ENCODE data around the gene MARCHF2.

The MARCHF2 gene

DNA sequence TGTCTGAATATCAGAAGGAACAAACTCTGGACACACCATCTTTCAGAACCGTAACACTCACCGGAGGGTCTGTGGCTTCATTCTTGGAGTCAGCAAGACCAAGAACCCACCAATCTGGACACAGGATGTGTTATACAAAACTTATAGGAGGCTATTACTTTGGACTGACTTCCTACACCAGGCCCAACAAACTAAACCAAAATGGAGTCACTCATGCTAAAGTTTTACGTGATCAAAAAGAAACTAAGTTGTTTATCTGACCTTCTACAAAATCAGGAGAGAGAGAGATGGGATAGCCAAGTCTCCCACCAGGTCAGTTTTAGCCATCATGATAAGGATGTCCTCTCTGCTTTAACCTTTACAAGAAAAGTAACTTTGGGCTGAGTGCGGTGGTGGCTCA lies 26.1 kb upstream of the MARCHF2 start:
- no peak for DNase-seq (ENCODE audit: low read depth in 2 of 2)
- TF ChIP-seq, protein P1, sequence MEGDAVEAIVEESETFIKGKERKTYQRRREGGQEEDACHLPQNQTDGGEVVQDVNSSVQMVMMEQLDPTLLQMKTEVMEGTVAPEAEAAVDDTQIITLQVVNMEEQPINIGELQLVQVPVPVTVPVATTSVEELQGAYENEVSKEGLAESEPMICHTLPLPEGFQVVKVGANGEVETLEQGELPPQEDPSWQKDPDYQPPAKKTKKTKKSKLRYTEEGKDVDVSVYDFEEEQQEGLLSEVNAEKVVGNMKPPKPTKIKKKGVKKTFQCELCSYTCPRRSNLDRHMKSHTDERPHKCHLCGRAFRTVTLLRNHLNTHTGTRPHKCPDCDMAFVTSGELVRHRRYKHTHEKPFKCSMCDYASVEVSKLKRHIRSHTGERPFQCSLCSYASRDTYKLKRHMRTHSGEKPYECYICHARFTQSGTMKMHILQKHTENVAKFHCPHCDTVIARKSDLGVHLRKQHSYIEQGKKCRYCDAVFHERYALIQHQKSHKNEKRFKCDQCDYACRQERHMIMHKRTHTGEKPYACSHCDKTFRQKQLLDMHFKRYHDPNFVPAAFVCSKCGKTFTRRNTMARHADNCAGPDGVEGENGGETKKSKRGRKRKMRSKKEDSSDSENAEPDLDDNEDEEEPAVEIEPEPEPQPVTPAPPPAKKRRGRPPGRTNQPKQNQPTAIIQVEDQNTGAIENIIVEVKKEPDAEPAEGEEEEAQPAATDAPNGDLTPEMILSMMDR (IDR thresholded peaks at IDR 0.05; ENCODE audit: low read depth, low read length), result no peak
- H3K4me3 ChIP-seq (replicated peaks in 1 of 2; ENCODE audit: low read depth in 2 of 2, low read length in 2 of 2), result no peak overlapping the region

DNA sequence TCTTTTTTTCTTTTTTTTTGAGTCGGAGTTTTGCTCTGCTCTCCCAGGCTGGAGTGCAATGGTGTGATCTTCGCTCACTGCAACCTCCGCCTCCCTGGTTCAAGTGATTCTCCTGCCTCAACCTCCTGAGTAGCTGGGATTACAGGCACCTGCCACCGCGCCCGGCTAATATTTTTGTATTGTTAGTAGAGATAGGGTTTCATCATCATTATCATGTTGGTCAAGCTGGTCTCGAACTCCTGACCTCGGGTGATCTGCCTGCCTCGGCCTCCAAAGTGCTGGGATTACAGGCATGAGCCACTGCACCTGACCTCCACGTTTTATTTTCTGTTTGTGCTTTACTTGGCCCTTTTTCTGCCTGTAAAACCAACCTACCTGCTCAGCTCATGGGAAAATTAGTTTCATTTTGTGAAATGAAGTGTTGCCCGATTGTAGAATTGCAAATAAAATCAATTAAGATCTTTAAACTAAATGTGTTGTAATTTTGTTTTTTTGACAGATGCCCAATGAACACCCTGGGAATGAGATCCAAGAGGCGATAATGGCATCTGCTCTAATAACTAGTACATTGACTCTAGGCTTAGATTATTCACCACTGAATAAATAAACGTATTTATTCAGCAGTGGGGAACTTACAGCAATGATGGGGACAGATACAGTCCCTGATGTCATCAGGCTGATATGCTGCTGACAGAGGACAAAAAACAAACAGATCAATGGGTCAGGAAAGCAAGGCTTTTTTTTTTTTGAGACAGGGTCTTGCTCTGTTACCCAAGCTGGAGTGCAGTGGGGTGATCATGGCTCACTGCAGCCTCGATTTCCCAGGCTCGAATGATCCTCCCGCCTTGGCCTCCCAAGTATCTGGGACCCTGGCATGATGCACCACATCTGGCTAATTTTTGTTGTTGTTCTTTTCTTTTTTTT lies 25.2 kb upstream of the MARCHF2 start:
- TF ChIP-seq, protein P1 (IDR thresholded peaks at IDR 0.05; ENCODE audit: low read depth, low read length), result no peak
- no peak for DNase-seq (ENCODE audit: low read depth in 2 of 2)
- no peak overlapping the region for H3K4me3 ChIP-seq (replicated peaks in 1 of 2; ENCODE audit: low read depth in 2 of 2, low read length in 2 of 2)

DNA sequence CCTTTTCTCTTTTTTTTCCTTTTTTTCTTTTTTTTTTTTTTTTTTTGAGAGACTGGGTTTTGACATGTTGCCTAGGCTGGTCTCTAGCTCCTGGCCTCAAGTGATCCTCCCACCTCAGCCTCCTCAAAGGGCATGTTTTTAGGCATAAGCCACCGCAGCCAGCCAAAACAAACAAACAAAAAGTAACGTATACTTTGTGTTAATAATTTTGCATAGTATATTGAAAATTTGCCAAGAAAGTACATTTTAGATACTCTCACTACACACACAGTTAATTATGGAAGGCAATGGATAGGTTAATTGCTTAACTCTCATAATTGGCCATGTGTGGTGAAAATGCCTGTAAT lies 24.5 kb upstream of the MARCHF2 start:
- no peak overlapping the region for H3K4me3 ChIP-seq (replicated peaks in 1 of 2; ENCODE audit: low read depth in 2 of 2, low read length in 2 of 2)
- TF ChIP-seq, protein P1 (IDR thresholded peaks at IDR 0.05; ENCODE audit: low read depth, low read length), result no peak
- no peak for DNase-seq (ENCODE audit: low read depth in 2 of 2)

DNA sequence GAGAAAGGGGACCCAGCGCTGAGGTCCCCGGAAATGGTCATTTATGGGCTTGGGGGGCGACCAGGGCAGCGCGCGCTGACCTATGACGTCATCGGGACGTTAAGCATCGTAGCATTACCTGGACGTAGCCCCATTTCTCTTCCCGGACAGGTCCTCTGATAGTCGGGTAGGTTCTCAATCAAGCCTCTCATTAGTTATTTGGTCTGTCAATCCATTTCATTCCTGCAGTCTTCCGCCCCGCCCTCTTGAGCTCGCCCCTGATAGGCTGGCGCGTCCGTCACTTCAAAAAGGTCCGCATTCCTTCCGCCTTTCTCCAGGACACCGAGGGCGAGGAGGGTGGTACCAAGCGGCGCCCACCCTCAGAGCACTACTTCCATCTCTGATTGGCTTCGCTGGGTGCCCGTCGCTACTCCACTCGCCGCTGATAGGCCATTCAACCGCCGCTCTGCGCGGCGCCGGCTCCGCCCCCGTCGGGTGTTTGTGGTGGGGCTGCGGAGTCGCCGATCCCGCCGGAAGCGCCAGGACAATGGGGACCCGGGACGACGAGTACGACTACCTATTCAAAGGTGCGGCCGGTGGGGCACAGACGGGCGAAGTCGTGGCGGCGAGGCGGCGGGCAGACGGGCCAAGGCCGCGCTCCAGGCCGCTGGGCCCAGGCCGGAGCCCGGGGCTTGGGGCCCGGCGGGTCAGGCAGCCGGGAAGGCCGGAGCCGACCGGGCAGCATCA lies 23.1 kb upstream of the MARCHF2 start, which contains the start of gene RAB11B:
RAB11B (plus strand) TSS at position 470 of the 726 bp plus-strand sequence; CDS start at position 527, 57 bp downstream.
- TF ChIP-seq, protein P1 (IDR thresholded peaks at IDR 0.05; ENCODE audit: low read depth, low read length), result no peak
- DNase-seq (ENCODE audit: low read depth in 2 of 2), result peak; percentile 100
- H3K4me3 ChIP-seq (replicated peaks in 1 of 2; ENCODE audit: low read depth in 2 of 2, low read length in 2 of 2), result peak within 1 kb of the TSS; percentile 63 to 73

DNA sequence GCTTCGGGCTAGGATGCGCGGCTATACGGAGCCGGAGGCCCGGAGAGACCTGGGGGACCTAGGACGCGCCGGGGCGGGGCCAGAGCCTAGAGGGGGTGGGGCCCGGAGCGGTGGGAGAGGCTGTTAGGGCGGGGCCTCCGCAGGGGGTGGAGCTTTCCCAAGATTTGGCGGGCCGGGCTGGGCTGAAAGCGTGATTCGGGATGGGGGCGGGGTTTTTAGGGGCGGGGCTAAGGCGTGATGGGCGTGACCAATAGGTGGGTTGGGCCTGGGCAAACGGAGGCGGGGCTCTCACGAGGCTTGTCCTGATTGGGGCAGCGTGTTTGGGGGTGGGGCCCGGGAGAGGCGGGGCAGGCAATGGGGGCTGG lies 22.5 kb upstream of the MARCHF2 start:
- DNase-seq (ENCODE audit: low read depth in 2 of 2), result peak; percentile 96
- TF ChIP-seq, protein P1 (IDR thresholded peaks at IDR 0.05; ENCODE audit: low read depth, low read length), result no peak
- H3K4me3 ChIP-seq (replicated peaks in 1 of 2; ENCODE audit: low read depth in 2 of 2, low read length in 2 of 2), result peak overlapping the region; percentile 59 to 73

DNA sequence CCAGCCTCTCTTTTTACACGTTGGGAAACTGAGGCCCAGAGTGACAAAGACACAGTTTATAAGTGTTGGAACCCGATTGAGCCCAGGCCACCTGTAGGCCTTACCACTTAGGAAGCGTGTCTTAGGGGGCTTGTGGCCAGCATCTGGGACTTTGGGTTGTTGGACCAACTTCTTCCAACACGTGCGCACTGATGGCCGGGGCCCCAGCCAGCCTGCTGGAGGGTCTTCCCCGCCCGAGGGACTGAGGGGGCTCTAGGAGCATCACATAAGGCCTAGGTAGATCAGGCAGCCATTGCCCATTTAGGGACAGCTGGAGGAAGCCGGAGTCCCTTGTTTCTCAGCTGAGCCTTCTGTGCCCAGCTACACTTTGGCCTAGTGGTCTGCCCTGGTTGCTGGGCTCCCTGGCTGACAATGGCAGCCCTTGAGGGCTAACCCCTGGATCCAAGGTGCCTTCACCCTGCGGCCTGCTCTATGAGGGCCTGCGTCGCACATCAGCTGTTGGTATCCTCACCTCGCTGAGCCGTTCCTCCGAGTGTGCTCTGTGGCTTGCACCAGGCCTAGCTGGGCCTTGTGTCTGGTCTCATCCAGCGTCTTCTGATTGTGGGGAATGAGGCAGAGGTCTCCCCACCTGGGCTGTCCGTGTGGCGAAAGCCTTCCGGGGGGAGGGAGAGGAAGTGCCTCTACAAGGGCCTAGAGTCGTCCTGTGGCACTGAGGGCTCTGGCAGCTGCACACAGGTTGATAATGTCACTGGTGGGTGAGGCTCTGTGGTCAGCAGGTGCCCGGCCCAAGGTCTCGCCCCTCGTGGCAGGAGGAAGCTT lies 21.7 kb upstream of the MARCHF2 start:
- DNase-seq (ENCODE audit: low read depth in 2 of 2), result no peak
- TF ChIP-seq, protein P1 (IDR thresholded peaks at IDR 0.05; ENCODE audit: low read depth, low read length), result no peak
- peak overlapping the region in 1 of 2 donors; percentile 15 for H3K4me3 ChIP-seq (replicated peaks in 1 of 2; ENCODE audit: low read depth in 2 of 2, low read length in 2 of 2)
